ENCODE results near the gene UGT1A8.
"Not testable (repeated sequence)": the region's sequence is repeated elsewhere in the genome, so short reads cannot be mapped to it uniquely, and the experiment has no call there.

UGT1A8 gene

DNA sequence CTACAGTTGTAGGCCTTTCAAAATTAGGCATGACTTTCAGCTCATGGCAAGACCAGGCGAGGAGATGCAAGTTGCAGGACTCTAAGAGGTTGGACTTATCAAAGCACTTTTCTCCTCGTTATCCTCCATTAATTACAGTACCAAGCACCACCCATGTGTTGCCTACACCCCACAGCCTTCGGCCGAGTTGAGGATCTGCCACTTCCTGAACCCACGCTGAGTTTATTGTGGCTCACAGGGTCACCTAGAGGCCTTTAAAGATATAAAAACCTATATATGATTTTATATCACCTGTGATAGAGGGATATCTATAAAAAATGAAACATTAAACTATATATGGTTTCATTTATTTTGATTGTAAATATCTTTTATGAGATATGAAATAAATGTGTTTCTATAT is 21.4 kb downstream of the UGT1A8 start:
- no peak for DNase-seq (ENCODE audit: low read depth in 3 of 3, low spot score in 1 of 3)

DNA sequence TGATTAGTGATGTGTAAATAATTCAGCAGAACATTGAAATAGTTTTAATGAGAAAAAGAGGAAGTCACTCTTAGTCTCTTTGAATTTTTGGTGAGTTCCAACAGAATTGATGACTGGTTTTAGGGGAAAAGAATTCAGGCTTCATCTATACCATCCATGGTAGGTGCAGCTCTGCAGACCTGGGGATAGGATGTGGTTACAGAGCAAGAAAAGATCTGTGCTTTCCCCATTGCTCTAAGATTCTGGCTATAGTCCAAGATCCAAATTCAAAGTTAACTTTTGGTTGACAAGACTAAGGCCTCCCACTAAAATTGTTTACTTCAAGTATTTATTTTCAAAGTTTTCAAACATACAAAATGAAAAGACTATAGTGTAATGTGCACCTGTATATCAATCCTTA is 22.4 kb downstream of the UGT1A8 start:
- no peak for DNase-seq (ENCODE audit: low read depth in 3 of 3, low spot score in 1 of 3)

DNA sequence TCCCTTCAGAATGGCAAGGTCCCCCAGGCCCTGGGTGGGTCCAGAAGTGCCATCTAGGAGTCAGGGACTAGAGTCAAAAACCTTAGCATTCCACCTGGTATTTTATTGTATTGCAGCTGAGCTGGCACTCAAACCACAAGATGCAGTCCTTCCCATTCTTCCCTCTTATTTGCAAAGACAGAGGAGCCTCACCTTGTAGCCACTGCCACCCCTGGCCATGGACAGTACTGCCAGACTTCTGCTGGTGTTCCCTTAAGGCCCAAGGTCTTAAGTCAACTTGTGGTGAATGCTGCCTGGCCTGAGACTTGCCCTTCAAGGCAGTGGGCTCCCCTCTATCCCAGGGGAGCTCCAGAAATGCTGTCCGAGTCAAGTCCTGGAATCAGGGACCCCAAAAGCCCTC is 25.7 kb downstream of the UGT1A8 start:
- no peak for DNase-seq (ENCODE audit: low read depth in 3 of 3, low spot score in 1 of 3)

DNA sequence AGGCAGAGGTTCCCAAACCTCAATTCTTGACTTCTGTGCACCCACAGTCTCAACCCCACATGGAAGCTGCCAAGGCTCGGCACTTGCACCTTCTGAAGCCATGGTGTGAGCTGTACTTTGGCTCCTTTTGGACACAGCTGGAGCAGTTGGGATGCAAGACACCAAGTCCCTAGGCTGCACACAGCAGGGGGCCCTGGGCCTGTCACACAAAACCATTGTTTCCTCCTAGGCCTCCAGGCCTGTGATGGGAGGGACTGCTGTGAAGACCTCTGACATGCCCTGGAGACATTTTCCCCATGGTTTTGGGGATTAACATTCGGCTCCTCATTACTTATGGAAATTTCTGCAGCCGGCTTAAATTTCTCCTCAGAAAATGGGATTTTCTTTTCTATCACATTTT is 28.6 kb downstream of the UGT1A8 start:
- DNase-seq (ENCODE audit: low read depth in 3 of 3, low spot score in 1 of 3): not testable (repeated sequence)

DNA sequence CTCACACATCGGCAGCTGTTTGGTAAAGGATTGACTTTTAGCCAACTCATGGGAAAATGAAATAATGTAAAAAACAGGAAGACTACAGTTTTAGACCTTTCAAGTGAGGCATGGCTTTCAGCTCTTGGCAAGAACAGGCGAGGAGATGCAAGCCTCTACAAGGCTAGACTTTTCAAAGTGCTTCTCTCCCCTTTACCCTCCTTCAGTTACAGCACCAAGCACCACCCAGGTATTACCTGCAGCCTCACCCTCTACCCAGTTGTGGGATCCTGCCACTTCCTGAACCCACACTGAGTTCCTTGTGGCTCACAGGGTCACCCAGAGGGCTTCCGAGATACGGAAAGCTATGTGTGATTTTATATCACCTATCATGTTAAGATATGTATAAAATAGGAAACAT is 33.5 kb downstream of the UGT1A8 start:
- no peak for DNase-seq (ENCODE audit: low read depth in 3 of 3, low spot score in 1 of 3)

DNA sequence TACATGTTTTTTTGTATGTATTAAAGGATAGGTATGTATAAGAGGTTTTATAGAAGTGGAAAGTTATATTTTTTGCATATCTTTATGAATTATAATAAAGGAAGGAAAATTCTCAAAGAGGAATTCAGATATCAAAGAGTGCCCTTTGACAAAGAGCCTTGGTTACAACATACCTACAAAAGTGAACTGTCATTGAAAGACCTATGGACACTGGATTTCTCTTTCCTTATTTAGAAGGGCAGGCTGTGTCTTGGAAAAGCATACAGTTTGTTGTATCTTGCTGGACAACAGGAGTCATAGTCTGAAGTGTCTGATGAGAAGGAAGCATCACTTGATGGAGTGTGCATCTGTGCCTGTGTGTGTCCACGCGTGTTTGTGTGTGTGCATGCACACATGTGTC is 34.0 kb downstream of the UGT1A8 start:
- no peak for DNase-seq (ENCODE audit: low read depth in 3 of 3, low spot score in 1 of 3)

DNA sequence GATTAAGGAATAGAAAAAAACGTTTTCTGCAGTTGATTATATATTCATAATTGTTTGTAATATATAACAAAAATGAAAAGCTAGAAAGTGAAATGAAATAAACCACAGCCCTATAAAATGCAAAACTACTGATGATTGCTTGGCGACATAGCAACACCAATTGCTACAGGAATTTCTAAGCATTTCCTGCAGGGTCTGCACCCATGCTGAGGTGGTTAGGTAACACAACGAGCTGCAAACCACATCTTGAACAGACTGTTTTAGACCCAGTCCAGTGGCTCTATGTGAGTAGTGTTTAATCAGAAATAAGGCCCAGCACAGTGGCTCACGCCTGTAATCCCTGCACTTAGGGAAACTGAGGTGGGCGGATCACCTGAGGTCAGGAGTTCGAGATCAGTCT is 37.1 kb downstream of the UGT1A8 start:
- DNase-seq (ENCODE audit: low read depth in 3 of 3, low spot score in 1 of 3): no peak

DNA sequence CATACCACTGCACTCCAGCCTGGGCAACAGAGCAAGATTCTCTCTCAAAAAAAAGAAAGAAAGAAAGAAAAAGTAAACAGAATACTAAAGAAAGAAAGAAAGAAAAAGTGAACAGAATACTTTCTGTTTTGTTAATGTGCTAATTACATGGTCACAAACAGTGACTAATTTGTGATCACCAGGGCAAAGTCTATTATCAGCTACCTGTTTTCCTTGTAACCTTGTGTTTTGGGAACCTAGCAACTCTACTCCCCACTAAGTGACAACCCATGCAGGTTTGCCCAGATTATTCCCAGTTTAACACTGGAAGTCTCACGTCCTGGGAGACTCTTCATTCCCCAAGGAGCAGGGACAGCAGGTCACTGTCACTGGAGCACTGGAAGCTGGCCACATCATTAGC is 37.6 kb downstream of the UGT1A8 start:
- no peak for DNase-seq (ENCODE audit: low read depth in 3 of 3, low spot score in 1 of 3)

DNA sequence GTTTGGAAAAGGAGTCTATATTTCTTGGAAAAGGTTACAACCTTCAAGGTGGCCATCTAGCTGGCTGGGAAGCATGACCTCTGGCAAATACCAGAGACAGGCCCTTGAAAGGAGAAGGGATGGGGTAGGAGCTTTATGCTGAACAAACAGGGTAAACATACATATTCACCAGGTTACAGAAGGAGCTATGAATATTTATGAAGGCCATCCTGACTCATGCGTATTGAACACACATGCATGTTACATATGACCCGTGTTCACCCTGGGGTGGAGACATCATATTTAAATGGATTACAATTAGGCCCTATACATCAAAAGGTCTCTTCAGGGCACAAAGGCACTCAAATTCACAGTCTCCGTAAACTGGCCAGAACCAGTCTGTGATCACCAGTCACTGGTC is 38.5 kb downstream of the UGT1A8 start:
- DNase-seq (ENCODE audit: low read depth in 3 of 3, low spot score in 1 of 3): not testable (repeated sequence)

DNA sequence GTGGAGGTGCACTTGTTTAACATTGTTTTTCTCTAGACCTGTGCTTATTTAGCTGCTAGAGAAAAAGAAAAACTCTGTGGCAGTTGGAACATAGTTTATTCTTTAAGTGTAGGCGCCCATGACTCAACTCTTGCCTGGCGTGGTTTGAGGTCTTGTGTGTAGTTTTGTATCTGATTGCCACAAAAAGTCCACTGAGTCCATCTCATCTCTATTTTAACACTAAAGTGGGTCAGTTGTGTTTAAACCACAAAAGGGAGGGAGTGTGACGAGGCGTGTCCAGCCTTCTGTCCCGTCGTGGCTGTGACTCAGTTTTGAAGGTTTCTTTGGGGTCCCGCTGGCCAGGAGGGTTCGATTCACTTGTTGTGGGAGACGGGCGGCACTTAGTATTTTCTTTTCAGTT is 39.0 kb downstream of the UGT1A8 start:
- DNase-seq (ENCODE audit: low read depth in 3 of 3, low spot score in 1 of 3): no peak

DNA sequence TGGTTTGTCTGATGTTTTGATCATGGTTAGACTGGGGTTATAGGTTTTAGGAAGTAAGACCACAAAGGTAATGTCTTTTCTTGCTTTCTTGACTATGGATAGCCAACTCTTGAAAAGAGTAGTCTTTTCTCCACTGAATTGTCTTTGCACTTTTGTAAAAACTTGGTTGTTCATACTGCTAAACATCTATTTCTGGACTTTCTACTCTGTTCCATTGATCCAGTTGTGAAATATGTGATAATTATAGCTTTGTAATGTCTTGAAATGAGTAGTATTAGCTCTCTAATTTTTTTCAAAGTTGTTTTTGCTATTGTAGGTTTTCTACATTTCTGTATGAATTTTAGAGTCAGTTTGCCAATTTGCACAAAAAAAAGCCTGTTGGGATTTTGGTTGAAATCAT is 41.2 kb downstream of the UGT1A8 start:
- DNase-seq (ENCODE audit: low read depth in 3 of 3, low spot score in 1 of 3): no peak

DNA sequence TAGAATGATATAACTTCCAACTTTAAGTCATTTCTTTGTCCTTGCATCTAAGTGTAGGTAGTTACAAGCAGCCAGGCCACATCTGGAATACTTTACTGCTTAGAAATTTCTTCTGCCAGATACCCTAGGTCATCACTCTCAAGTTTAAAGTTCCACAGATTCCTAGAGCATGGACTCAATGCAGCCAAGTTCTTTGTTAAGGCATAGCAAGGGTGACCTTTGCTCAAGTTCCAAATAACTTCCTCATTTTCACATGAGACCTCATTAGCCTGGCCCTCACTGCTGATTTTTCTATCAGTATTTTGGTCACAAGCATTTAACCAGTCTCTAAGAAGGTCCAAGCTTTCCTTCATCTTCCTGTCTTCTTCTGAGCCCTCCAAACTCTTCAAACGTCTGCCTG is 46.5 kb downstream of the UGT1A8 start:
- DNase-seq (ENCODE audit: low read depth in 3 of 3, low spot score in 1 of 3): no peak

DNA sequence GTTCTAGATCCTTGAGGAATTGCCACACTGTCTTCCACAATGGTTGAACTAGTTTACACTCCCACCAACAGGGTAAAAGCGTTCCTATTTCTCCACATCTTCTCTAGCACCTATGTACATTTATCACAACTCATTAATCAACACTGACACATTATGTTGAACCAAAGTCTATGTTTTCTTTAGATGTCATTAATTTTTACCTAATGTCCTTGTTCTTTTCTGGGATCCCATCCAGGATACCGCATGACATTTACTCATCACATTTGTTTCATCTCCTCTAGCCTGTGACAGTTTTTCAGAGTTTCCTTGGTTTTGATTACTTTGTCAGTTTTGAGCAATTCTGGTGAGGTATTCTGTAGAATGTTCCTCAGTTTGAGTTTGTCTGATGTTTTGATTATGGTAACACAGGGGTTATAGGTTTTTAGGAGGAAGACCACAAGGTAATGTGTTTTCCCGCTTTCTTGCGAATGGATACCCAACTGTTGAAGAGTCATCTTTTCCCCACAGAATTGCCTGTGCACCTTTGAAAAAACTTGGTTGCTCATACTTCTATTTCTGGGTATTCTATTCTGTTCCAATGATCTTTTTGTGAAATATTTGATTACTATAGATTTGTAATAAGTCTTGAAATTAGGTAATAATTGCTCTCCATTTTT is 51.3 kb downstream of the UGT1A8 start:
- no peak for DNase-seq (ENCODE audit: low read depth in 3 of 3, low spot score in 1 of 3)

DNA sequence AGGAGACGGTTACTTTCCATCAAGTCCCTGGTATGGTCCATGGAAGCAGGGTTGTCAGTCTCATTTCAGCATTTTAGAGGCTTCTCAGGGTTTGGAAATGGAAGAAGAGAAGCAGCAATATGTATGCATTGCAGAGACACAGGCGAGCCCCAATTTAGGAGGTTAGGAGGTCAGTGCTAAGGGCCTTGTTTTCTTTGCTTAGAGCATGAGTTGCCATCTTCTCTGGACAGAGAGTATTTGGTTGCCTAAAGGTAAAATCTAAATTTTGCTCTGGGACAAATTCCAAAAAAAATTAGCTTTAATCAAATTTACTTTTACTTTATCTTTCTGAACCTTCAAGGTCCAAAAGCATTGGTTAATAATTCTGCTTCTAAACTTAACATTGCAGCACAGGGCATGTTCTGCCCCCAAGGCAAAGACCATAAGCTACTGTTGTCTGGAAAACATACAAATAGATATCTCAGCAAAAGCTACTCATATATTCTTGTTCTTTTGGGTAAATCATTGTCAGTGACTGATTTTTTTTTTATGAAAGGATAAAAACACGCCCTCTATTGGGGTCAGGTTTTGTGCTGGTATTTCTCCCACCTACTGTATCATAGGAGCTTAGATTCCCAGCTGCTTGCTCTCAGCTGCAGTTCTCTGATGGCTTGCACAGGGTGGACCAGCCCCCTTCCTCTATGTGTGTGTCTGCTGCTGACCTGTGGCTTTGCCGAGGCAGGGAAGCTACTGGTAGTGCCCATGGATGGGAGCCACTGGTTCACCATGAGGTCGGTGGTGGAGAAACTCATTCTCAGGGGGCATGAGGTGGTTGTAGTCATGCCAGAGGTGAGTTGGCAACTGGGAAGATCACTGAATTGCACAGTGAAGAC is 54.1 kb downstream of the UGT1A8 start, which contains the start of gene UGT1A9:
TSS of gene UGT1A9 (plus strand) at position 609 of the 872 bp plus-strand sequence. CDS start at position 646, 37 bp downstream.
- DNase-seq (ENCODE audit: low read depth in 3 of 3, low spot score in 1 of 3): no peak

DNA sequence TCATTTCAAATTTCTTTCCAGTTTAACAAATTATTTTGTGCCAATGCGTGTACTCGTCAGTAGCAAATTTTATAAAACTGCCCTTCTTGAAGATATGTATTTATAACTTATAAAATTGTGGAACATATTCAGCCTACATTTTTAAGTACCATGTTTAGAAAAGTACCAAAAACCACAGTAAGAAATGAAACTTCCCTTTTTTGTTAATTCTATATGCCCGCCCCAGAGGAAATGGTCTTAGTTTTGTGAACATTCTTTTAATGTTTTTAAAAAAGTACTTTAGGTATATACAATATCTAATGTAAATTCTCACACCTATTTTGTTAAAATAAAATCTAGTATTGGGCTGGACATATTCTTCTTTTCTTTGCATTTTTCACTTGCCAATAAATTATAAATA is 55.5 kb downstream of the UGT1A8 start:
- no peak for DNase-seq (ENCODE audit: low read depth in 3 of 3, low spot score in 1 of 3)

DNA sequence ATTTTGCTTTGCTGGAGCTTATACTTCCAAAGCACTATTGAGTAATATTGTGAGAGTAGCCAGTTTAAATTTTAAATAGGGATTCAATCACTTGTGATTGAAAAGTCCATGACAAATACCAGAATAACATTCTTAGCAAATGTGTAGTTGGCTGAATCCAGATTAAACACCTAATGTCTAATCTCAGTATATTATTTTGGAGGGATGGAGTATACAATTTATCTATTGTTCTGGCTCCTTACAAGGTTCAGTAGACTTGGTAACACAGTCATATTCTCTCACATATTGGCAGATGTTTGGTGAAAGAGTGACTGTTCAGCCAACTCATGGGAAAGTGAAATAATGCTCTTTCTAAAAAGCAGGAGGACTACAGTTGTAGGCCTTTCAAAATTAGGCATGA is 56.5 kb downstream of the UGT1A8 start:
- no peak for DNase-seq (ENCODE audit: low read depth in 3 of 3, low spot score in 1 of 3)

DNA sequence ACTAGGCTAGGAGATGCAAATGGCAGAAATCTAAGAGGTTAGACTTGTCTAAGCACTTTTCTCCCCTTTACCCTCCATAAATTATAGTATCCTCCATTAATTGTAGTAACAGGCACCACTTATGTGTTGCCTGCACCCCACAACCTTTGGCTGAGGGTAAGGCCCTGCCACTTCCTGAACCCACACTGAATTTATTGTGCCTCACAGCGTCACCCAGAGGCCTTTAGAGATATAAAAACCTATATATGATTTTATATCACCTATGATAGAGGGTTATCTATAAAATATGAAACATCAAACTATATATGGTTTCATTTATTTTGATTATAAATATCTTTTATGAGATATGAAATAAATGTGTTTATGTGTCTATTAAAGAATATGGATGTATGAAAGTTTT is 56.9 kb downstream of the UGT1A8 start:
- no peak for DNase-seq (ENCODE audit: low read depth in 3 of 3, low spot score in 1 of 3)

DNA sequence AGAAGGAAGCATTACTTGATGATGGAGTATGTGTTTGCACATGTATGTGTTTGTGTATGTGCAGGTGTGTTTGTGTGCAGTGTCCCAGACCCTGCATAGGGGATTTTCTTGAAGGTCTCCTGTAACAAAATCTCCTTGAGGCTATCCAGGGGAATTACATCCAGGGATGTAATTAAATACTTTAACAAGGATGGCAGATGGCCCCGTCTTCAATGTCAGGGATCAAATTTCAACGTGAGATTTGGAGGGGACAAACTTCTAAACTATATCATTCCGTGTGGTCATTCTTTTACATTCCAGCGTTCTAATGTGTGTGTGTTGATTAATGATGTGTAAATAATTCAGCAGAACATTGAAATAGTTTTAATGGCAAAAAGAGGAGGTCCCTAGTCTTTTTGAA is 57.6 kb downstream of the UGT1A8 start:
- no peak for DNase-seq (ENCODE audit: low read depth in 3 of 3, low spot score in 1 of 3)

DNA sequence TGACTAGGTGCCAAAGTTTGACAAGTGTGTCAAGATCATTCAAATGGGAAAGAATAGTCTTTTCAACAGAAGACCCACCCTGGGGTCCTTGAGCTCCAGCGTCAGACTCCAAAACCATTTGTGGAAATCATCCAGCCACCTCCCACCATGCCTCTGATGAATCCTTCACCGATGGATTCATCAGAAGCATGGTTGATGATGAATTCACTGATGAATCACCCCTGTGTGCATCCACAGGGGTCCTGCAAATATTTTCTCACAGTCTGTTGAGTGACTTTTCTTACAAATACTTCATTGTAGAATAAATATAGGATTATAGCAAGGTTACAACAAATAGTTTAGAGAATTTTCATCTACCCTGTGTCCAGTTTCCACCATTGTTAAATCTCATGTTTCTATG is 58.6 kb downstream of the UGT1A8 start:
- no peak for DNase-seq (ENCODE audit: low read depth in 3 of 3, low spot score in 1 of 3)

DNA sequence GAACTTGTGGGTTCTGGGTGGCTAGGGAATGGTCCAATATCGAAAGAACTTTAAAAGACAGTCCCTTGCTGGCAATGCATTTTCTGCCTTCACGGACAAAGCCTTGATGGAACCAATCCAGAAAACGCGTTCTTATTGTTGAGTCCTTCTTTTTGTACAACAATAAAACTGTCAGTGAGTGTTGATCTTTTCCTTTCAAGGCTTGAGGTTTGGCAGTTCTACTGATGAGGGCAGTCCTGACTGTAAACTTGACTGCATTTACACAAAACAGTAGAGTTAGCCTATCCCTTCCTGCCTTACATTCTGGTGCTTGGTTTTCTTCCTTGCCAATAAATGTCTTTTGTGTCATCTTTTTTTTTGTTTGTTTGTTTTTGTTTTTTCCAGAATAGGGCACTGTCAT is 61.8 kb downstream of the UGT1A8 start:
- no peak for DNase-seq (ENCODE audit: low read depth in 3 of 3, low spot score in 1 of 3)

DNA sequence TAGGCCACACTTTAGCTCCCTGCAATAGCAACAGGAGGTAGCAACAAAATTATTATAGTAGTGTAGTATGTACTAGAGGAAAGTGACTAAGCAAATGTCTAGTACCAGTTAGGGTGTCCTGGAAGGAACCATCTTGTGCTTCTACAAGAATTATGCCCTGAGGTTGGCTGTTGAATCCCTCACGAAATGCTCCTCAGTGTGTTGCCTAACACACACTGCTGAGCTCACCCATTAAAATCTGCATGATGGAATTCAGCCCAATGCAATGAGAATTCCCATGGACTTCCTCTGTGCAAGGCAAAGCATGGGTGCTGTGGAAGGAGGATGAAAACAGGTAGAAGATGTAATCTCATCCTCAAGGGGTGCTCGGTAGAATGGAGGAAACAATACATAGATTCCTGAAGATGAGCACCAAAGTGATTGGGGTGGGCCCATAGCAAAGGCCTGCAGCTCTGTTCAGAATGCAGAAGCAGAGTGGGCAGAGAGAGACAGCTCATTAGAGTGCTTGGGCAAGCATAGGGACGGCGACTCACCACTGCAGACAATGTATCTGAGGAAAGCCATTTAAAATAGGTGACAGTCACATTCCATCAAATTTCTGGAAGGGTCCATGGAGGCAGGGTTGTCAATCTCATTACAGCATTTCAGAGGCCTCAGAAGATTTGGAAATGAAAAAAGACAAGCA is 63.1 kb downstream of the UGT1A8 start:
- no peak for DNase-seq (ENCODE audit: low read depth in 3 of 3, low spot score in 1 of 3)

DNA sequence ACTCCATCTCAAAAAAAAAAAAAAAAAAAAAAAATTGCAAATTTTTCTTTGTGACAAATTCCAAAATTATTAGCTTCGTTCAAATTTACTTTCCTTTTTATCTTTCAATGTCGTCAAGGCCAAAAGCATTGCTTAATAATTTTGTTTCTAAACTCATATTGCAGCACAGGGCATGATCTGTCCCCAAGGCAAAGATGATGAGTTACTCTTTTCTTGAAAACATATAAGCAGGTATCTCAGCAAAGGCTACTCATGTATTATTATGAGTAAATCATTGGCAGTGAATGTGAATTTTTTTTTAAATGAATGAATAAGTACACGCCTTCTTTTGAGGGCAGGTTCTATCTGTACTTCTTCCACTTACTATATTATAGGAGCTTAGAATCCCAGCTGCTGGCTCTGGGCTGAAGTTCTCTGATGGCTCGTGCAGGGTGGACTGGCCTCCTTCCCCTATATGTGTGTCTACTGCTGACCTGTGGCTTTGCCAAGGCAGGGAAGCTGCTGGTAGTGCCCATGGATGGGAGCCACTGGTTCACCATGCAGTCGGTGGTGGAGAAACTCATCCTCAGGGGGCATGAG is 64.2 kb downstream of the UGT1A8 start, which contains the start of gene UGT1A7:
TSS of gene UGT1A7 (plus strand) at position 381 of the 579 bp plus-strand sequence. CDS start at position 418, 37 bp downstream.
- DNase-seq (ENCODE audit: low read depth in 3 of 3, low spot score in 1 of 3): no peak
